KOPT-K1 (cell line): ENCODE measurements around the gene CCDC148.

Experiments used
- H3K27ac ChIP-seq: fragments of 200-600 bp; sonication (generic); 2 replicates; pipeline ENCODE4 v1.5.1; 2016; ENCODE audit warnings: antibody characterized with exemption, mild to moderate bottlenecking, low read depth, low read length; ENCODE audit not compliant: poor library complexity, severe bottlenecking
- H3K36me3 ChIP-seq: fragments of 200-600 bp; sonication (generic); 2 replicates; pipeline ENCODE4 v1.5.1; 2017; ENCODE audit warnings: antibody characterized with exemption, mild to moderate bottlenecking, low read length, moderate library complexity; ENCODE audit not compliant: insufficient read depth
- H3K9me3 ChIP-seq: fragments of 200-600 bp; sonication (generic); 2 replicates; pipeline ENCODE4 v1.5.1; 2017; ENCODE audit warnings: antibody characterized with exemption, low read length, mild to moderate bottlenecking; ENCODE audit not compliant: insufficient read depth, poor library complexity, severe bottlenecking

The CCDC148 gene

DNA sequence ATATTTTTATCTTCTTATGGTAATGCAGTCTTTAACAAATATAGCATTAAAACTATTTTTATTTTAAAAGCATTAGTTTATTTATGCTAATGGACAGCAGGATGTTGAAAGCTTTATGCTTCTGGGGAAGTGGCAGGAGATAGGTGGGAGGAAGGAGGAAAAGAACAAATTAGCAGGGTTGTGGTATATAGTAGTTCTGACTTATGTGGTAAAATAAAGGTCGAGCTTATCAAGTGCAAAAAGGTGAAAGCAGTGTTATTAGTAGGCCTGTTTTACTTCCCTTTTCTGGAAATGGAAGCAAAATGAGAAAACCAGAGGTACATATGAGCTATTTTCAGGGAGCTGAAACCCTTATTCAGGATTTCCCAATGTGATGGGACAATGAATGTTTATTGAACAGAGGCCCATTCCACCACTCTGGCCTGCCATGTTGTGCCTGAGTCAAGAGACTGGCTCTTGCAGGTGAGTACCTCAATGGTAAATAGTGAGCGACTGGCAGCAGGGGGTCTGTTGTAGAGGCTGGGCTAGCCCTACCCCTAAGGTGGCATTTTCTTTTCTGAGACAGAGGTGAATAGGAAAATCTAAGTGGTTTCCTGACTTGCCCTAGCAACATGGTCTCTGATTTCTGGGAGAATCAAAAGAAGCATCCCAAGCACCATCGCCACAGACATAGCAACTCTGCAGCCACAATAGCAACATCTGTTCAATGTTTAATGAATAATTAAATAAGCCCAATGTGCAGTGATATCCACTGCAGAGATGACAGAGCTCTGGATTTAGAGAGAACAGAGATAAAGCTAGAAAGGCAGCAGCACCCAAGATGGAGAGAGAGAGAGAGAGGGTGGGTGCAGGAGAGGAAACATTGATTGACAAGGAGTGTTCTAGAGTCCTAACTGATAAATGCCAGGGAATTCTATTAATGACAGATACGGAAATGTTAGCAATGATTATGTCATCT lies 235.2 kb downstream of the CCDC148 start:
- no peak overlapping the region for H3K27ac ChIP-seq
- H3K36me3 ChIP-seq, result no peaks in the 10 kb centered on the region

DNA sequence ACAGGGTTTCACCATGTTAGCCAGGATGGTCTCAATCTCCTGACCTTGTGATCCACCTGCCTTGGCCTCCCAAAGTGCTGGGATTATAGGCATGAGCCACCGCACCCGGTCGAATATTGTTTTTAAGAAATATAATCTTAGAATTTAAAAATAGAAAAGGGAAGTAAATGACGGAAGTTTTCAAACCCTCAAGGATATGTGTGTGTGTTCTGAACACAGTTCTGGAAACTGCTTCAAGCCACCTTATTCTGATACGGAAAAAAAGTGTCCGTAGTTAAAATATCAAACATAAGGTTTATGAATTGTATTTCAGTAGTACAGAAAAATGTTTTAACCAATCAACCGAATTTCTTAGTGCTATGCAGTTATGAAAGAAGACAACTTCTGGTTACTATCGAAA lies 239.0 kb downstream of the CCDC148 start:
- Histone ChIP-seq H3K27ac (no peak overlapping the region), H3K9me3 (no peaks in the 10 kb centered on the region), H3K36me3 (no peaks in the 10 kb centered on the region)

More for the DNA sequence above, 235.2 kb downstream of the CCDC148 start:
- H3K9me3 ChIP-seq, result no peaks in the 10 kb centered on the region

DNA sequence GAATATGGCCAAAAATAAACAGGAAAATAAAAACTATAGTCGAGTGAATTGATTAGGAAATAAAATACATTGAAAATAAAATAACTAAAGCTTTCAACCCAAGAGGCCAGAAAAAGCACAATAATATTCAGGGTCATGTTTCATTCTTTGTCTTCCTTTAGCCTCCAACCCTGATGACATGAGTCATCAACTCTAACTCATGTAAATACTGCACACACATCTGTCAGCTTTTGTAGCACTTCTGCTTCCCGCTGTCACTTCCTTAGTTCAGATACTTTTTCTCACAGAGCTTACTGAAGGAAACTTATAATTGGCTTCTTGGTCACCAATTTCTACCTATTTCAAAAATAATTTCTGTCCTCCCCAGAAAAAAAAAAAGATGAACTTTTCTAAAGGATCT lies 242.1 kb downstream of the CCDC148 start:
- Histone ChIP-seq H3K9me3 (no peaks in the 10 kb centered on the region), H3K36me3 (no peaks in the 10 kb centered on the region), H3K27ac (no peak overlapping the region)

DNA sequence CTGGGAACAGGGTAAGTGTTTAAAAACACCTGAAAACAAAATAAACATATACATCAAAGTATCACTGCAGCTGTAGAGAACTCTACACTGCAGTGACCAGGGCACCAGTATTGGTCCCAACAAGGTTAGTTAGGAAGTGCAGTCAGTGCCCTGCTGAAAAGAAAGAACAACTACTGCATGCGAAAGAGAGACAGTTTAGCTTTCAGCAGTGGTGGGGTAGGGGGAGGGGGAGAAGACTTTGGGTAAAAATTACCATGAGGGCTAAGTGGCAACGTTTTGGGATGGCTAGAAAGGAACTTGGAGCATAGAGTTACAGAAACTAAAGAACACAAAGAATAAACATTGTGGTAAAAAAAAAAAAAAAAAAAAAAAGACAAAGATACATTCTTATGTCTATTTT lies 242.8 kb downstream of the CCDC148 start:
- Histone ChIP-seq H3K36me3 (no peaks in the 10 kb centered on the region), H3K9me3 (no peaks in the 10 kb centered on the region), H3K27ac (no peak overlapping the region)

DNA sequence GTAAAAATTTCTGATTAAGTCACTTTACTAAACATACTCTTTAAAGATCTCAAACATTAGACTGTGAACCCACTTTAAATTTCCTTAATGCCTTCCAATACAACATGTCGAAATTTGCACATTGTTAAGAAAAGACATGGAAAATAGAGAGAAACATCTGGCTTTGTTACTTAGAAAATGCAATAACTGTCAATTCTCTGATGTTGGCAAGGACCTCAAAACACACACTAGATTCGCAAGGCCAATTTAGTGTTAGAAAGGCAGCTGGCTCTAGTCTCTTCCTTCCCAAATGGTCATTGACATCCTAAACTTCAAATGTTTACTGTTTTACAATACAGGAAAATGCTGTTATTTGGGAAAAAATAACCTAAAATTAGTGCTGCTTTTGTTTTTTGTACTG lies 244.3 kb downstream of the CCDC148 start:
- H3K36me3 ChIP-seq, result no peaks in the 10 kb centered on the region
- H3K9me3 ChIP-seq, result no peaks in the 10 kb centered on the region
- H3K27ac ChIP-seq, result no peak overlapping the region

DNA sequence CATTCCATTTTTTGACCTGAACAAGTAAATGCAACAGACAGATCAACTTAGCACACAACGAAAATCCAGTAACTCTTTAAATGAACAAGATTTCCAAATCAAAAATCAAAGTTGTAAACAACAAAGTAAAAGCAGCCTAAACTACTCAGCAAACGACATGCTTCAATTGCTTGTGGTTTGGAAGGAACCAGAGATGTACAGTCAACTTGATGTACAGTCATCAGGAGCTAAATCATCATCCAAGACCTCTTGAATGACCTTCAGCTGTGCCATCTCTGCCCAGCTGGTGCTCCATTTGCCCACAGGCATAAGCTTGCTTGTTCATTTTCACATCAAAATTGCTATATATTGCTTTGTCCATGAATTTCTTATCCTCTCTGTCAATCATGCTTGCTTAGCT lies 245.1 kb downstream of the CCDC148 start:
- no peak overlapping the region for H3K27ac ChIP-seq
- H3K9me3 ChIP-seq, result no peaks in the 10 kb centered on the region
- H3K36me3 ChIP-seq, result no peaks in the 10 kb centered on the region

DNA sequence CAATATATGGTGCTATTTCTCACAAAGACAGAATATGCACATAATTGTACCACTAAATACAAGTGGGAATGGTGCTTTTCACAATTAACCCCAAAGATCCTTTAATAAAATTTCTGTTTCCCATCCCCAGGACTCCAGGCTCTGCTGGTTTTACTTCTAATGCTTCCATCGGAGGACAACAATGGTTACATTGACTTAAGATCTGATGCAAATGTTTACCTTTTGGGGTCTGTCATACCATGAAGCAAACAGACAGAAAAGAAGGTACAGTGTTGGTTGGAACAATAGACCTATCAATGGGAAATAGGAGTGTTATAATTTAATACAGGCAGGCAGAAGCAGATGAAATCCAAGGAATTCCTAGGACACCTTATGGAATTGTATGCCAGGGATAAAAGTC lies 249.2 kb downstream of the CCDC148 start:
- no peaks in the 10 kb centered on the region for H3K36me3 ChIP-seq
- no peak overlapping the region for H3K27ac ChIP-seq
- no peaks in the 10 kb centered on the region for H3K9me3 ChIP-seq

DNA sequence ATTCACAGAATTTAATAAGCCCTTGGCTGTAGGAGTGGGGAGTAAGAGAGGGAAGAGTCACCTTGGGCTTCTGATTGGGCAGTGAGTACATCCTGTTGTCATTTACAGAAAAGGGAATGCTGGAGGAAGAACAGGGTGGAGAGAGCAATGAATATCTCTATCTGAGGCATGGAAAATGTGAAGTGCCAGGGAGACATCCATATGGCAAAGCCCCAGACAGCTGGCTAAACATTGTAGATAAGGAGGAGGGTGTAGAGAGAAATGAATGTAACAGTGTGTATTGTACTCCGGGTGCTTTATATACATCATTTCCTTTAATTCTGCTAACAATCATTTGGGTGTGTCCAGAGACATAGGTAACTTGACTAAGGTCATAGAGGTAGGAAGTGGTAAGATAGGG lies 251.3 kb downstream of the CCDC148 start:
- Histone ChIP-seq H3K9me3 (no peaks in the 10 kb centered on the region), H3K36me3 (no peaks in the 10 kb centered on the region), H3K27ac (no peak overlapping the region)

DNA sequence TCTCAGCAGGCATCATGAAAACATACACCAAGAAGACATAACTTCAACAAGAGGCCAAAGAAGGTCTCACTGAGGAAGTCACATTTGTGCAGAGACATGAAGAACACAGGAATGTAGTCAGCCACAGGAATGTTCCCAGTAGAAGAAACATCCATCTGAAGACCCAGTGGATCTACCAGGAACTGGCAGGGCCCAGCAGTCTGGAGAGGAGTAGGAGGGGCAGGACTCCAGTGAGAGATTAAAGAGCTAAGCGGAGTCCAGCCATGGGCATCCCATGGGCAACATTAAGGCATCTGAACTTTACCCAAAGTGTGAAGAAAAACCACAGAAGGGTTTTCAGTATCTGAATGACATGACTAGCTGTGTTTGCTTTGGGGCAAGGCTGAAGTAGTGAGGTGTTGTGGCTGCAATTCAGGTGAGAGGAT lies 251.8 kb downstream of the CCDC148 start:
- Histone ChIP-seq H3K27ac (no peak overlapping the region), H3K36me3 (no peaks in the 10 kb centered on the region), H3K9me3 (no peaks in the 10 kb centered on the region)

DNA sequence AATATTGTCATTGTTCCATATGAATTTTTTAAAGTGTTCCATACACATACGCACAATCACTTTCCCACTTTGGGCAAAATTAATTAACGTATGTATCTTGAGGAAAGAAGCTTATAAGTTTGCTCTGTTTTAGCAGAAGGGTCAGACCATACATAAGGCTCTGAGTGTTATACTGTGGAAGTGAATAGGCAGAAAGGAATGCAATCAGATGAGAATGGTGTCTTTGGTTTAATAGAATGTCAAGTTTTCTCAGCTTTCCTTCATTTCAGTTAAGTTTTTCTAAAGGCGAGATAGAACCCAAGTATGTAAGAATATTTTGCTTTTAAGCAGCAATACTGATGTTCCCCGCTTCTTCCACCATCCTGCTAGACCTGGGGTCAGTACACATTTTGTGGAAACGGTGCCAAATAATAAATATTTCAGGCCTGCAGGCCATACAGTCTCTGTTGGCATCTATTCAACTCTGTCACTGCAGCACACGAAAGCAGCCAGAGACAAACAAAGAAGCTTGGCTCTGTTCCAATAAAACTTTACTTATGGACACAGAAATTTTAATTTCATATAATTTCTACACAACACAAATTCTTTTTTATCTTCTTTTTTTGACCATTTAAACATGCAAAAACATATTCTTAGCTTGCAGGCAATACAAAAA lies 254.3 kb downstream of the CCDC148 start:
- H3K36me3 ChIP-seq, result no peaks in the 10 kb centered on the region
- no peaks in the 10 kb centered on the region for H3K9me3 ChIP-seq
- no peak overlapping the region for H3K27ac ChIP-seq

DNA sequence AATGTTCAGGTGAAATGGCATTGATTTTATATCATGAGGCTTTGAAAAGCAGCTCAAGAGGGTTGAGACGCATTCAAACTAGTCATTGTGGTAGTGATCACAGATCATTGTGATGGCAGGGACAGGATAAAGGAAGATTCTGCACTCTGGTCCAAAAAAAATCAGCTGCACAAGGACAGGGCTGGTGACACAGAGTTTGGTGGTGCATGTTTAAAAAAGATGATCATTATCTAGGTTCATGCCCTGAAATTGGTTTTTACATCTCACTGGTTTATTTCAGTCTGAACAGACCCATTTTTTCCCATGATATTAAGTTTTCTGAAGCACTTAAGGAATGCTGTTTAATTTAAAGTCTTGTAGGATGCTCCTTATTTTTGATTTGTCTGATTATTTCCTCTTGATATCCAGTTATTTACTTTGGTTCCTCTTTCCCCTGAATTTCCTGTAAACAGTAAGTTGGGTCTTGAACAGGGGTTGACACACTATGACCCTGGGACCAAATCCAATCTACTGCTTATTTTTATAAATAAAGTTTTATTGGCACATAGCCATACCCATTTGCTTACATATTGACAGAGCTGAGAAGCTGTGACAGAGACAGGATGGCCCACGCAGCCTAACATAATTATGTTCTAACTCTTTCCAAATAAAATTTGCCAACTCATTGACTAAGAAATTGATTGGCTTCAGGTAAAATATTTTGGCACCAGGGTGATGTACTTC lies 256.5 kb downstream of the CCDC148 start:
- Histone ChIP-seq H3K36me3 (no peaks in the 10 kb centered on the region), H3K27ac (no peak overlapping the region), H3K9me3 (no peaks in the 10 kb centered on the region)

DNA sequence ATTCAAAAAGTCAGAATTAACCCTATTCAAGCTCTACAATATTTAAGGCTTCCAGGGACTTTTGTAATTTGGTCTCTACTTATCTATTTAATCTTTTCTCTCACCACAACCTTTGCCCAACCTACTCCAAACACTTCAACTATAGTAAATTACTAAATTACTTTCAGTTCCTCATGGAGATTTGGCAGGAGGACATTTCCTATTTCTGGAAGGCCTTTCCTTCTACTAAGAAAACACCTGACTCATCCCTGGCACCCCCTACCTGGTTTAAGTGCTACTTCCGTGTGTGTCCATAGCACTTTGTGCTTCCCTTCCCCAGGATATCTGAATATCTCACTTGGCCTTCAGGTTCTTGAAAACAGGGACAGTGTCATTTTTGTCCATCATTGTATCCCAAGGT lies 258.6 kb downstream of the CCDC148 start:
- H3K36me3 ChIP-seq, result no peaks in the 10 kb centered on the region
- no peak overlapping the region for H3K27ac ChIP-seq

DNA sequence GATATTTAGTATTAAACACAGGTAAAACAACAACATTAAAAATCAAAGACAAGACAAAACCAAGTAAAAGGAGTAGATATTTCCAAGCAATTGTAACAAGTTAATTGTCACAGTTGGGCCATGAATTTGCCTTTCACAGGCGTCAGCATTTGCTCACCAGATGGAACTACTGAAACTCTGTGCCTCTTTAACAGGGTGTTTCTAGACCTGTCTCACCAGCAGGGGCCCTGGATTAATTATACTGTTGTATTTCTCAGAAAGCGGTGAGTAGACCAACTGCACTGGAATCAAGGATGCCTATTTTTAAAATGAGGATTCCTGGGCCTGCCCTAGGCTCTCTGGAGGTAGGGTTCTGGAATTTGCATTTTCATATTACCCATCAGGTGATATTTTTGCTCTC lies 262.3 kb downstream of the CCDC148 start:
- Histone ChIP-seq H3K36me3 (no peaks in the 10 kb centered on the region), H3K27ac (no peak overlapping the region), H3K9me3 (no peaks in the 10 kb centered on the region)

More for the DNA sequence above, 258.6 kb downstream of the CCDC148 start:
- no peaks in the 10 kb centered on the region for H3K9me3 ChIP-seq

DNA sequence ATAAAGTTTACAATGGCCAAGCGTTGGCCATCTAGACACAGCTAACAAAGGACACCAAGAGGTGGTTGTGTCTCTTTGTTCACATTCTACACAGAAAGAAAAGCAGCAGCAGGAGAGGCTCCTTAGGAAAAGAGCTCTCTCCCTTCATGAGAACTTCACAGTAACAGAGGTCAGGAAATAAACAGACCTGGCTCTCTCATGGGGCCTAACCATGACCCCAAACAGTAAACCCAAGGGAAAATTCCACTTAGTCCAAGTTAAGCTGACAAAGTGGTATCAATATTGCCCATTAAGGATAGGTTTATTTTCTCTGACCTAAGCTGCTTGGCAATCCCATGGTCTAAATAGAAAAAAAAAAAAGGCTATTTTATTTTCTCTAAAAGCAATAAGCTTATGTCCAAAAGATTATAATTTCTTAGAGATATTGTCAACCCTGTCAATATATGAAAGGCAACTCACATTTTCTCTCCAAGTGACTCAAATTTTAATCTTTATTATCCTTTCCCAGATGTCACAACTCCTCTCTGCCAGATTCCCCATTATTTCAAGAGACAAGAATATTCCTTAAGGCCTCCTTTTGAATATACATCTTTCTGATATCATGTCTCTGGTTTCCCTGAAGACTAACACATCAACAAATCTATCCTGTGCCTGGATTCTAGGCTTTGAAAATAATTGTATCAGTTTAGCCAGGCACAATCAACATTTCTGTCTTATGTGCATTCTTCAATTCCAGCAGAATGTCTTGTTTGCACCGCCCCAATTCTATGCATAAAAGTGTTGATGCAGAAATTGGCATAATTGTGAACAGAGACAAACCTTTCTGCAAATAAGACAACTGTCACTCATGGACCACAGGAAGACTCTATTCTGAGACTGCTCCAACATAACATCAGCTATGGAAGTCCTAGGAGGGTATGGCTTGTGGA lies 263.8 kb downstream of the CCDC148 start:
- H3K36me3 ChIP-seq, result no peaks in the 10 kb centered on the region
- H3K9me3 ChIP-seq, result no peaks in the 10 kb centered on the region
- no peak overlapping the region for H3K27ac ChIP-seq
